Mucosa of rectum (tissue), 2 donors: ENCODE measurements around the gene VAT1.
"Not testable (repeated sequence)": the region's sequence is repeated elsewhere in the genome, so short reads cannot be mapped to it uniquely, and the experiment has no call there.

Experiments
- H3K27ac ChIP-seq, 2 donors: one replicate each; pipeline ENCODE4 v1.7.0; 2013; ENCODE audit warnings: inconsistent platforms in 2 of 2, low read depth in 2 of 2, low read length in 2 of 2
- H3K27me3 ChIP-seq, 2 donors: one replicate each; pipeline ENCODE4 v1.7.0; 2013; ENCODE audit warnings: low read length in 2 of 2; ENCODE audit not compliant: control insufficient read depth in 2 of 2, insufficient read depth in 2 of 2
- H3K36me3 ChIP-seq, 2 donors: one replicate each; pipeline ENCODE4 v1.7.0; 2013; ENCODE audit warnings: low read length in 2 of 2; ENCODE audit not compliant: control insufficient read depth in 2 of 2, insufficient read depth in 2 of 2
- H3K4me1 ChIP-seq, 2 donors: one replicate each; pipeline ENCODE4 v1.7.0; 2013; ENCODE audit warnings: low read length in 2 of 2, mild to moderate bottlenecking in 1 of 2; ENCODE audit not compliant: control insufficient read depth in 2 of 2, insufficient read depth in 2 of 2
- H3K4me3 ChIP-seq, 2 donors: one replicate each; pipeline ENCODE4 v1.7.0; 2013; ENCODE audit warnings: low read length in 2 of 2
- H3K9ac ChIP-seq, 2 donors: one replicate each; pipeline ENCODE4 v1.7.0; 2013; ENCODE audit warnings: low read length in 2 of 2, low read depth in 1 of 2, mild to moderate bottlenecking in 1 of 2
- H3K9me3 ChIP-seq, 2 donors: one replicate each; pipeline ENCODE4 v1.7.0; 2013; ENCODE audit warnings: low read length in 2 of 2; ENCODE audit not compliant: control insufficient read depth in 2 of 2
- donor health status: healthy.
- donor health status: Normal muscosa, but diverticular disease.

VAT1 gene

GRCh38 chr17:42989726-42990652, 32.2 kb downstream of the VAT1 start:
- Histone ChIP-seq H3K27ac (no peak overlapping the region), H3K27me3 (no peaks in the 10 kb centered on the region), H3K4me1 (no peaks in the 10 kb centered on the region), H3K36me3 (peaks cover 54 to 66% of the 10 kb centered on the region in 2 donors), H3K4me3 (no peak overlapping the region), H3K9me3 (no peaks in the 10 kb centered on the region), H3K9ac (no peak overlapping the region)

- Histone ChIP-seq H3K4me3 (no peak overlapping the region), H3K27ac (no peak overlapping the region), H3K9ac (no peak overlapping the region), H3K9me3 (no peaks in the 10 kb centered on the region), H3K4me1 (no peaks in the 10 kb centered on the region), H3K36me3 (peaks cover 54 to 66% of the 10 kb centered on the region in 2 donors), H3K27me3 (no peaks in the 10 kb centered on the region)
Measured at GRCh38 chr17:42989141-42989540, 33.0 kb downstream of the VAT1 start.

GRCh38 chr17:42985225-42985624, 37.0 kb downstream of the VAT1 start:
- Histone ChIP-seq H3K36me3 (peaks cover 28 to 41% of the 10 kb centered on the region in 2 donors), H3K9me3 (no peaks in the 10 kb centered on the region), H3K4me1 (peaks cover 13 to 14% of the 10 kb centered on the region in 2 donors), H3K9ac (peak overlapping the region in 1 of 2 donors; percentile 14), H3K27me3 (no peaks in the 10 kb centered on the region), H3K4me3 (no peak overlapping the region), H3K27ac (peak overlapping the region in 1 of 2 donors; percentile 16)

- Histone ChIP-seq H3K9ac (no peak overlapping the region), H3K9me3 (no peaks in the 10 kb centered on the region), H3K36me3 (peaks cover 5 to 19% of the 10 kb centered on the region in 2 donors), H3K27ac (no peak overlapping the region), H3K4me1 (peaks cover 26 to 27% of the 10 kb centered on the region in 2 donors), H3K27me3 (no peaks in the 10 kb centered on the region), H3K4me3 (peak overlapping the region in 1 of 2 donors; percentile 94)
Measured at GRCh38 chr17:42982266-42982665, 39.9 kb downstream of the VAT1 start.

GRCh38 chr17:42980766-42981397, 41.3 kb downstream of the VAT1 start:
- Histone ChIP-seq H3K27me3 (no peaks in the 10 kb centered on the region), H3K4me3 (peak overlapping the region; percentile 93 to 94), H3K9me3 (no peaks in the 10 kb centered on the region), H3K27ac (peak overlapping the region; percentile 89 to 90), H3K36me3 (peaks cover under 1 to 11% of the 10 kb centered on the region in 2 donors), H3K4me1 (peaks cover 26 to 27% of the 10 kb centered on the region in 2 donors), H3K9ac (peak overlapping the region; percentile 82 to 89)

- Histone ChIP-seq H3K4me1 (peaks cover 26 to 27% of the 10 kb centered on the region in 2 donors), H3K27me3 (no peaks in the 10 kb centered on the region), H3K27ac (peak within 1 kb of the TSS; percentile 89 to 90), H3K9me3 (no peaks in the 10 kb centered on the region), H3K36me3 (peaks cover 0 to 8% of the 10 kb centered on the region in 2 donors), H3K9ac (peak within 1 kb of the TSS; percentile 82 to 89), H3K4me3 (peak within 1 kb of the TSS; percentile 93 to 94)
Measured at GRCh38 chr17:42980274-42980765, 41.9 kb downstream of the VAT1 start, which contains the start of gene RUNDC1. TSS of gene RUNDC1 (plus strand) at chr17:42980565. CDS start at chr17:42980577, 12 bp downstream.

- Histone ChIP-seq H3K9me3 (no peaks in the 10 kb centered on the region), H3K4me3 (peak within 1 kb of the TSS; percentile 93 to 94), H3K9ac (peak within 1 kb of the TSS; percentile 82 to 89), H3K36me3 (peaks cover 0 to 5% of the 10 kb centered on the region in 2 donors), H3K4me1 (peaks cover 26 to 27% of the 10 kb centered on the region in 2 donors), H3K27ac (peak within 1 kb of the TSS; percentile 89 to 90), H3K27me3 (no peaks in the 10 kb centered on the region)
Measured at GRCh38 chr17:42979511-42980273, 42.5 kb downstream of the VAT1 start, which contains the start of gene PTGES3L. TSS of gene PTGES3L (minus strand) at chr17:42980080. CDS start at chr17:42980053, 27 bp downstream.

GRCh38 chr17:42975701-42976100, 46.5 kb downstream of the VAT1 start:
- not testable (repeated sequence) for H3K4me3 ChIP-seq, H3K36me3 ChIP-seq, H3K27me3 ChIP-seq, H3K9me3 ChIP-seq, H3K27ac ChIP-seq, H3K9ac ChIP-seq
- H3K4me1 ChIP-seq = peaks cover 13% of the 10 kb centered on the region in 2 donors

- H3K36me3 ChIP-seq = no peaks in the 10 kb centered on the region
- no peak overlapping the region for H3K4me3 ChIP-seq
- no peaks in the 10 kb centered on the region for H3K9me3 ChIP-seq
- H3K4me1 ChIP-seq = peaks cover 13% of the 10 kb centered on the region in 2 donors
- H3K9ac ChIP-seq = no peak overlapping the region
- H3K27me3 ChIP-seq = no peaks in the 10 kb centered on the region
- H3K27ac ChIP-seq = no peak overlapping the region
Measured at GRCh38 chr17:42975265-42975664, 46.9 kb downstream of the VAT1 start.
